Colonic mucosa (tissue), 4 donors: ENCODE measurements around the gene STK32C. TPM values are rescaled to one million over a fixed set of nuclear protein-coding genes. Genes with fewer than 3 reads are reported as not detected.

ENCODE experiments used
- DNase-seq: peaks from one replicate; pipeline ENCODE4 v3.0.0-alpha.2; 2020
- H3K27ac ChIP-seq: fragments of 200-600 bp; one replicate; pipeline ENCODE4 v1.8.0; 2021
- H3K27me3 ChIP-seq: fragments of 200-600 bp; one replicate; pipeline ENCODE4 v1.8.0; 2021
- H3K36me3 ChIP-seq: fragments of 200-600 bp; one replicate; pipeline ENCODE4 v1.8.0; 2021
- H3K4me1 ChIP-seq: fragments of 200-600 bp; one replicate; pipeline ENCODE4 v1.8.0; 2021; ENCODE audit warnings: mild to moderate bottlenecking
- H3K4me3 ChIP-seq: fragments of 200-600 bp; one replicate; pipeline ENCODE4 v1.8.0; 2021
- H3K9ac ChIP-seq, 2 donors: one replicate each; pipeline ENCODE4 v1.7.0; 2013; ENCODE audit warnings: control low read depth in 2 of 2, low read depth in 2 of 2, low read length in 2 of 2
- H3K9me3 ChIP-seq: fragments of 200-600 bp; one replicate; pipeline ENCODE4 v1.8.0; 2021
- CTCF ChIP-seq: fragments of 200-600 bp; IDR thresholded peaks from one replicate; pipeline ENCODE4 v1.8.0; 2022; ENCODE audit warnings: antibody characterized with exemption, mild to moderate bottlenecking
- intact Hi-C: fragments of 100-400 bp; cut with DNase I; formaldehyde crosslinking; loops from one replicate; pipeline ENCODE4 v1.14.1; 2022
- total RNA-seq, 2 donors: library from RNA; stranded (reverse); fragmentation: NEBNext Ultra II Directional in 1 of 2; extraction: Animal tissue kit (Norgen Biotek cat#: 25700) in 1 of 2; gene quantifications; one replicate each; pipeline ENCODE4 v1.2.1, GENCODE V29; 2021
- donor health status: healthy.
- donor health status: DM: no; HTN: no; CAD: no.
- donor health status: DM: no; HTN: no; CAD: no.

The STK32C gene
- total RNA-seq, 2 donors from 2014 or later, result 9.2 to 14.5 TPM

DNA sequence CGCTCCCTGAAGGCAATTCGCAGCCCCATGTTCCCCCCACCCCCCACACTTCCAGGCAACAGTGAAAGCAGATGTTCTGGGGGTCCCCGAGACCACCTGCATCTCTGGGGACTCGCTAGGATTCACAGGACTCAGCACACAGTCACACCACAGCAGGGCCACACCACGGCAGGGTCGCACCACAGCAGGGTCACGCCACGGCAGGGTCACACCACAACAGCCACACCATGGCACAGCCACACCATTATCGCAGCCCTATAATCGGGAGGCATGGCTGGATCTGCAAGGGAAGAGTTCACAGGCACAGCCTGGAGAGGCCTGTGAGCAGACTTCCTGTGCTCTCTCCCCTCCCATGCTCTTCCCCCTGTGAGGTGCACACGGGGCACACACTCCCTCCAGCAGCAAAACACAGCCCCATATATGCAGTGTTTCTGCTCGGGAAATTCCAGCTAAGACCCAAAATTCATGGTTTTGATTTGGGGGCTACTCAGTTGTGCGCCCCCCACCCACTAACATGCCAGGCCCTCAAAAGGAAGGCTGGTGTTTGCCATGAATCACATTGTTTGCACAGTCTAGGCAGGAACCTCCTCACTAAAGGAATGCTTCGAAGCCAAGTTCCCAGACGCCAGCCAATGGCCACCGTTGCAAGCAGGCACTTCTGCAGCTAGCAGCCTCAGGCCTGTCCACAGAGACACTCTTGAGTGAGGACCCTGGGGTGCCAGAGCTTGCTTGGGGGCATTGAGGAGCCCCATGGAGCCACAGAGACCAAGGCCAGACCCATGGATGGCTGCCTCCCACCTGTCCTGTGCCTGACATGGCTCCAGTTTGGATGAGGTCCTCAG lies 128.0 kb downstream of the STK32C start:
- Histone ChIP-seq H3K27ac (no peak overlapping the region), H3K4me1 (no peaks in the 10 kb centered on the region), H3K9ac (no peak overlapping the region), H3K27me3 (no peaks in the 10 kb centered on the region), H3K36me3 (no peaks in the 10 kb centered on the region), H3K9me3 (no peaks in the 10 kb centered on the region), H3K4me3 (no peak overlapping the region)
- DNase-seq, result no peak
- no peak for TF ChIP-seq CTCF
- intact Hi-C loops, result no loop called here

- Histone ChIP-seq H3K4me3 (no peak overlapping the region), H3K4me1 (no peaks in the 10 kb centered on the region), H3K27me3 (no peaks in the 10 kb centered on the region), H3K36me3 (no peaks in the 10 kb centered on the region), H3K9ac (no peak overlapping the region), H3K9me3 (no peaks in the 10 kb centered on the region), H3K27ac (no peak overlapping the region)
- DNase-seq, result no peak
- intact Hi-C loops, result no loop called here
- no peak for TF ChIP-seq CTCF
These were observed 128.8 kb downstream of the STK32C start for GRCh38 chr10:132178672-132179545.

DNA sequence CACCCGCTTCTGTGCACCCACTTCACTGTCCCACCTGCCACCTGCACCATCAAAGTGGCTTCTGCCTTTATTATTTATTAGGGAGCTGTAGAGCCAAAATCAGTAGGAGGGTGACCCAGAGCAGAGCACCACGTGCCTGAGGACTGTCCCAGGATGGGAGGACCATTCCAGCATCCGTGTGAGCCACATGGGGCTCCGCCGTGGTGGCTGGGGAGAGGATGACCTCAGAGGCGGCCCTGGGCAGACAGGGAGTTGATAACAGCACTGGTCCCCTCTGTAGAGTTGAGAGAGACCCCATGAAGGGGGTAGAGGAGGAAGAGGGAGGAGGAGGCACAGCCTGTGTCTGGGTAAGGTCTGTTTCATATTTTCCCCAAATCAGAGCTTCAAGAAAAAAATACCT lies 129.7 kb downstream of the STK32C start:
- no peak overlapping the region for H3K4me3 ChIP-seq
- intact Hi-C loops, result no loop called here
- H3K36me3 ChIP-seq, result no peaks in the 10 kb centered on the region
- DNase-seq, result no peak
- no peak overlapping the region for H3K9ac ChIP-seq
- H3K27ac ChIP-seq, result no peak overlapping the region
- no peaks in the 10 kb centered on the region for H3K27me3 ChIP-seq
- H3K9me3 ChIP-seq, result no peaks in the 10 kb centered on the region
- TF ChIP-seq CTCF, result no peak
- H3K4me1 ChIP-seq, result no peaks in the 10 kb centered on the region

DNA sequence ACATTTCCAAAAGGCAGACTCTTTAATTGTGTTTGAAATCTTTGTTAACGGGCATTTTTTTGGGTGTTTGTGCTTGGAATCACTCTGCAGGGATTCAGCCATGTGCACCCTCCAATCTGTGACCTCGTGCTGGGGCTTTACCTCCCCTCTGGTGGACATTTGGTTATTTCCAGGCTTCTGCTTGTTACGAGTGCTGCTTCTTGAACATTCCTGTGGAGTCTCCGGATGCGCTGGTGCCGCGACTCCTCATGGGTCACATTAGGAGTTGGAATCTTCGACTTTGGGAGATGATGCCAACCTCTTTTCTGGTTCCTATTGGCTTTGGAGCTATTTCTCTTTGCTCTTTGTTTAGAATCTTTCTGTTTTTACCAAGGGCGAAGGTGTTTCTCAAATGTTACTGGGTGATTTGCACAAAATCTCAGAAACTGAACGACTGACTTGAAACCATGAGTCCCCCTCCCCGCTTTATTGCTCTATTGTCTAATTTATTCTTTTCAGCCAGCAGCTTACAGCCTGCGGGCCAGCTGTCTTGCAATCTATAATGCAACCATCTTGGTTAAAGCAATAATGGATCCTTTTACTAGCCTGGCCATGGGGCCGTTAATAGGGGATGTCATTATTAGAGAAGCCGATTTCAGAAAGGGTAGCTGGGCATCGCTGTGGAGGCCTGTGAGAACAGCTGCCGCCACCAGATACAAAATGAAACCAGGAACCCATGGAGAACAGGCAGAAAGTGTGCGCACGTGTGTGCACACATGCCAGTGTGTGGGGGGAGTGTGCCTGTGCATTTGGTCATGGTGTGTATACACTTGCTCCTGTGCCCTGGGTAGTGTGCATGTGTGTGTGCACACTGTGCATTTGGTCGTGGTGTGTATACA lies 130.9 kb downstream of the STK32C start:
- Histone ChIP-seq H3K4me3 (no peak overlapping the region), H3K27me3 (no peaks in the 10 kb centered on the region), H3K9me3 (no peaks in the 10 kb centered on the region), H3K9ac (no peak overlapping the region), H3K27ac (no peak overlapping the region), H3K4me1 (no peaks in the 10 kb centered on the region), H3K36me3 (no peaks in the 10 kb centered on the region)
- no peak for DNase-seq
- TF ChIP-seq CTCF, result no peak
- intact Hi-C loops, result no loop called here
